MM.1S (cell line): ENCODE results near the gene RPL27A.
"Not testable (repeated sequence)": the region's sequence is repeated elsewhere in the genome, so short reads cannot be mapped to it uniquely, and the experiment has no call there.

Source experiments
- EZH2phosphoT487 ChIP-seq: fragments of 300-600 bp; sonication (generic); IDR thresholded peaks from 2 replicates; pipeline ENCODE4 v1.6.1; 2018; ENCODE audit warnings: antibody characterized with exemption, low read length
- TF ChIP-seq, protein P1 (sequence below): fragments of 300-600 bp; sonication (generic); IDR thresholded peaks from 2 replicates; pipeline ENCODE4 v1.5.1; 2016; ENCODE audit warnings: antibody characterized with exemption, low read length, mixed read lengths

DNA sequence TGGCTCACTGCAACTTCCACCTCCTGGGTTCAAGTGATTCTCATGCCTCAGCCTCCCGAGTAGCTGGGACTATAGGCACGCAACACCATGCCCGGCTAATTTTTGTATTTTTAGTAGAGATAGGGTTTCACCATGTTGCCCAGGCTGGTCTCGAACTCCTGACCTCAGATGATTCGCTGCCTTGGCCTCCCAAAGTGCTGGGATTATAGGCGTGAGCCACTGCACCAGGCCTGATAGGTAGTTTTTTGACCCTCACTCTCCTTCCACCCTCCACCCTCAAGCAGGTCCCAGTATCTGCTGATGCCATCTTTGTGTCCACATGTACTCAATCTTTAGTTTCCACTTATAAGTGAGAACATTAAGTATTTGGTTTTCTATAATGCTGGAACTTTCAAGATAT is 12.5 kb upstream of the RPL27A start:
- TF ChIP-seq, protein P1, sequence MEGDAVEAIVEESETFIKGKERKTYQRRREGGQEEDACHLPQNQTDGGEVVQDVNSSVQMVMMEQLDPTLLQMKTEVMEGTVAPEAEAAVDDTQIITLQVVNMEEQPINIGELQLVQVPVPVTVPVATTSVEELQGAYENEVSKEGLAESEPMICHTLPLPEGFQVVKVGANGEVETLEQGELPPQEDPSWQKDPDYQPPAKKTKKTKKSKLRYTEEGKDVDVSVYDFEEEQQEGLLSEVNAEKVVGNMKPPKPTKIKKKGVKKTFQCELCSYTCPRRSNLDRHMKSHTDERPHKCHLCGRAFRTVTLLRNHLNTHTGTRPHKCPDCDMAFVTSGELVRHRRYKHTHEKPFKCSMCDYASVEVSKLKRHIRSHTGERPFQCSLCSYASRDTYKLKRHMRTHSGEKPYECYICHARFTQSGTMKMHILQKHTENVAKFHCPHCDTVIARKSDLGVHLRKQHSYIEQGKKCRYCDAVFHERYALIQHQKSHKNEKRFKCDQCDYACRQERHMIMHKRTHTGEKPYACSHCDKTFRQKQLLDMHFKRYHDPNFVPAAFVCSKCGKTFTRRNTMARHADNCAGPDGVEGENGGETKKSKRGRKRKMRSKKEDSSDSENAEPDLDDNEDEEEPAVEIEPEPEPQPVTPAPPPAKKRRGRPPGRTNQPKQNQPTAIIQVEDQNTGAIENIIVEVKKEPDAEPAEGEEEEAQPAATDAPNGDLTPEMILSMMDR, result not testable (repeated sequence)
- TF ChIP-seq EZH2phosphoT487, result not testable (repeated sequence)
